OCI-LY3 (cell line): ENCODE data around the gene RNASE2.

Source experiments
- CTCF ChIP-seq: fragments of 200-600, 300-600 bp; sonication (generic); IDR thresholded peaks from 2 replicates; pipeline ENCODE4 v1.5.1; 2014; ENCODE audit warnings: antibody characterized with exemption, low read length, low read depth
- EZH2phosphoT487 ChIP-seq: fragments of 200-600 bp; shearing (Covaris generic); IDR thresholded peaks from 2 replicates; pipeline ENCODE4 v1.6.1; 2018; ENCODE audit warnings: antibody characterized with exemption, mixed run types, low read depth

GRCh38 chr14:20970647-20970982, 15.3 kb downstream of the RNASE2 start:
- no peak for TF ChIP-seq CTCF
- no peak for TF ChIP-seq EZH2phosphoT487
